Stomach (tissue), 9 donors: ENCODE measurements around the gene PDLIM5. TPM values are rescaled to one million over a fixed set of nuclear protein-coding genes. Genes with fewer than 3 reads are reported as not detected.
A peak's percentile ranks its signal among the peaks of the same experiment; 100 is the strongest.

ENCODE experiments used
- DNase-seq, 2 donors: peaks; one replicate each; pipeline versions ENCODE4 v3.0.0 to v3.0.0-alpha.2; 2013 to 2019
- H3K27ac ChIP-seq, 5 donors: fragments of 200-600 bp in 4 of 5; sonication (generic) in 4 of 5; one replicate each; pipeline ENCODE4 v1.5.1; 2013 to 2019; ENCODE audit warnings: mild to moderate bottlenecking in 1 of 5, moderate library complexity in 1 of 5
- H3K27me3 ChIP-seq, 3 donors: fragments of 200-600 bp; sonication (generic); one replicate each; pipeline ENCODE4 v1.5.1; 2017 to 2019; ENCODE audit warnings: mixed run types in 1 of 3
- H3K36me3 ChIP-seq, 4 donors: fragments of 200-600 bp; sonication (generic); 1 replicate in 3 of 4; 2 replicates in 1 of 4; pipeline ENCODE4 v1.5.1; 2016 to 2019
- H3K4me1 ChIP-seq, 4 donors: fragments of 200-600 bp; sonication (generic); one replicate each; pipeline ENCODE4 v1.5.1; 2016 to 2019
- H3K4me3 ChIP-seq, 4 donors: fragments of 200-600 bp; sonication (generic) in 3 of 4; one replicate each; pipeline ENCODE4 v1.5.1; 2016 to 2019; ENCODE audit warnings: mild to moderate bottlenecking in 1 of 4
- H3K9me3 ChIP-seq, 4 donors: fragments of 200-600 bp; sonication (generic); one replicate each; pipeline ENCODE4 v1.5.1; 2016 to 2019
- EP300 ChIP-seq: sonication (generic); formaldehyde crosslinking; IDR thresholded peaks from one replicate; pipeline ENCODE4 v1.6.1; 2017; ENCODE audit warnings: antibody characterized with exemption
- POLR2A ChIP-seq, 4 donors: fragments of 450-650 bp; IDR thresholded peaks; one replicate each; pipeline ENCODE4 v1.6.1; 2016; ENCODE audit warnings: antibody characterized with exemption in 4 of 4, control low read depth in 2 of 4, mild to moderate bottlenecking in 1 of 4, moderate library complexity in 1 of 4
- POLR2AphosphoS5 ChIP-seq, 3 donors: sonication (generic); formaldehyde crosslinking; IDR thresholded peaks; one replicate each; pipeline ENCODE4 v1.6.1; 2016; ENCODE audit warnings: antibody characterized with exemption in 3 of 3
- WGBS, 5 donors: extraction: QIAGEN DNeasy Blood & Tissue Kit in 3 of 5; methylation state at CpG; one replicate each; pipeline versions ENCODE4 v1.1.5 to v1.1.7; 2013 to 2018; 5-methylcytosine and 5-hydroxymethylcytosine counted together
- intact Hi-C: fragments of 100-400 bp; cut with DNase I; formaldehyde crosslinking; loops from one replicate; pipeline ENCODE4 v1.15.1; 2023; ENCODE audit warnings: low total_unique reads
- polyA plus RNA-seq, 3 donors: library from polyadenylated mRNA; stranded (reverse); fragments of 200-250 nt; gene quantifications; one replicate each; pipeline ENCODE4 v1.2.3, GENCODE V29; 2013
- total RNA-seq, 5 donors: library from RNA; depleted of rRNA; stranded (reverse); fragments of >200 nt; gene quantifications; one replicate each; pipeline versions ENCODE4 v1.1.0 to v1.2.3, GENCODE V29; 2014 to 2016
- TF ChIP-seq, protein P1 (sequence below), 7 experiments: fragments of 450-650 bp in 4 of 7; fragments of 200-600 bp in 3 of 7; sonication (generic) in 3 of 7; IDR thresholded peaks; one replicate each; pipeline ENCODE4 v1.5.1; 2016 to 2019; ENCODE audit warnings: antibody characterized with exemption in 7 of 7, control low read depth in 2 of 7, mild to moderate bottlenecking in 1 of 7
- donor health status: healthy with polysubstance abuse.
- donor health status: Bipolar disorder and iron deficiency.
- donor health status: healthy.

The PDLIM5 gene
- total and polyA plus RNA-seq, 8 donors: 23.7 to 311 (median 40.3) TPM

- Histone ChIP-seq H3K9me3 (no peaks in the 10 kb centered on the region), H3K4me3 (no peak overlapping the region), H3K4me1 (peaks cover 6 to 49% (median 27%) of the 10 kb centered on the region in 4 donors), H3K36me3 (no peaks in the 10 kb centered on the region), H3K27ac (peak overlapping the region in 1 of 5 donors; percentile 54), H3K27me3 (no peaks in the 10 kb centered on the region)
- no peak for DNase-seq
- WGBS, 5 donors: 69 to 87% (median 81%) methylated on average over 5 of the region's 5 CpGs
- intact Hi-C loops: no loop called here
- TF ChIP-seq POLR2AphosphoS5 (IDR thresholded peaks at IDR 0.05): no peak
- TF ChIP-seq, protein P1, sequence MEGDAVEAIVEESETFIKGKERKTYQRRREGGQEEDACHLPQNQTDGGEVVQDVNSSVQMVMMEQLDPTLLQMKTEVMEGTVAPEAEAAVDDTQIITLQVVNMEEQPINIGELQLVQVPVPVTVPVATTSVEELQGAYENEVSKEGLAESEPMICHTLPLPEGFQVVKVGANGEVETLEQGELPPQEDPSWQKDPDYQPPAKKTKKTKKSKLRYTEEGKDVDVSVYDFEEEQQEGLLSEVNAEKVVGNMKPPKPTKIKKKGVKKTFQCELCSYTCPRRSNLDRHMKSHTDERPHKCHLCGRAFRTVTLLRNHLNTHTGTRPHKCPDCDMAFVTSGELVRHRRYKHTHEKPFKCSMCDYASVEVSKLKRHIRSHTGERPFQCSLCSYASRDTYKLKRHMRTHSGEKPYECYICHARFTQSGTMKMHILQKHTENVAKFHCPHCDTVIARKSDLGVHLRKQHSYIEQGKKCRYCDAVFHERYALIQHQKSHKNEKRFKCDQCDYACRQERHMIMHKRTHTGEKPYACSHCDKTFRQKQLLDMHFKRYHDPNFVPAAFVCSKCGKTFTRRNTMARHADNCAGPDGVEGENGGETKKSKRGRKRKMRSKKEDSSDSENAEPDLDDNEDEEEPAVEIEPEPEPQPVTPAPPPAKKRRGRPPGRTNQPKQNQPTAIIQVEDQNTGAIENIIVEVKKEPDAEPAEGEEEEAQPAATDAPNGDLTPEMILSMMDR (IDR thresholded peaks at IDR 0.05): no peak
- TF ChIP-seq EP300: no peak
- TF ChIP-seq POLR2A (IDR thresholded peaks at IDR 0.05): no peak
Observed at GRCh38 chr4:94561249-94562024, 109.7 kb downstream of the PDLIM5 start.

DNA sequence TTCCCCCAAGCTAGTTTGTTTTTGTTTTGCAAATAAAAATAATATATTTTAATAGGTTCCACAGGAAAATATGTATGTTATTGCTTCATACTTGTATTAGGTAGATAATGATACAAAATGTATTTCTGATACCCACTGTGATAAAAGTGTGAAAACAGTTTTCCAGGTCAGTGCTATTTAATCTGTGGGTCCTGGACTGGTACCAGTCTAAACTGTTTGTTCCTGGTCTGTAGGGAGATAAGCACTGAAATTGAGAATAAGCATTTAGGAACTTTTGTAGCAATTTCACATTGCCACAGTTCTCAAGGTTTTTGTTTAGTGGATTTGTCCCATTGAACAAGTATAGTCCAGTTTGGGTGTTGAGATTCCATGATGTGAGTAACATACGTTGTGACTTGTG is 110.5 kb downstream of the PDLIM5 start:
- Histone ChIP-seq H3K27me3 (no peaks in the 10 kb centered on the region), H3K4me1 (peaks cover 6 to 49% (median 28%) of the 10 kb centered on the region in 4 donors), H3K36me3 (no peaks in the 10 kb centered on the region), H3K4me3 (no peak overlapping the region), H3K27ac (peak overlapping the region in 1 of 5 donors; percentile 54), H3K9me3 (no peaks in the 10 kb centered on the region)
- no peak for DNase-seq
- 39 to 62% (median 47%) methylated on average over 1 of the region's 1 CpG for WGBS, 5 donors
- intact Hi-C loops: no loop called here
- no peak for TF ChIP-seq POLR2A (IDR thresholded peaks at IDR 0.05)
- TF ChIP-seq EP300: no peak
- no peak for TF ChIP-seq POLR2AphosphoS5 (IDR thresholded peaks at IDR 0.05)
- TF ChIP-seq, protein P1 (IDR thresholded peaks at IDR 0.05): no peak

DNA sequence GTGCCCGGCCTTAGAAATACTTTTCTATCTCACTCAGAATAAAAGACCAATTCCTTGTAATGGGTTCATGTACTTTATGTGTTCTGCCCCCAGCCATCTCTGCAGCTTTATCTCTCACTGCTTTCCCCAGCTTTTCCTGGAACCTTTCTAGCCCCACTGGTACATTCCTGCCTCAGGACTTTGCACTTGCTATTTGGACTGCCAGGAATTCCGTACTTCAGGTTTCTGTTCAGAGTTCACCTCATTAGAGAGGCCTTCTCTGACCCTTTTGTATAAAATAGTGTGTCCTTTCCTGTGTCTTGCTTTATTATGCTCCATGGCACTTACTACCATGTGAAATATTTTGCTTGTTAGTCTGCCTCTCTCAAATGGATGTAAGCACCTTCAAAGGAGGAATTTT is 112.5 kb downstream of the PDLIM5 start:
- WGBS, 5 donors: 75 to 88% (median 86%) methylated on average over 2 of the region's 2 CpGs
- TF ChIP-seq POLR2A (IDR thresholded peaks at IDR 0.05) (no peak), EP300 (no peak), POLR2AphosphoS5 (IDR thresholded peaks at IDR 0.05) (no peak)
- TF ChIP-seq, protein P1 (IDR thresholded peaks at IDR 0.05): no peak
- intact Hi-C loops: no loop called here
- H3K27me3 ChIP-seq: no peaks in the 10 kb centered on the region
- H3K4me1 ChIP-seq: peaks cover 13 to 56% (median 34%) of the 10 kb centered on the region in 4 donors
- H3K36me3 ChIP-seq: no peaks in the 10 kb centered on the region
- DNase-seq: no peak
- peak overlapping the region in 1 of 5 donors; percentile 42 for H3K27ac ChIP-seq
- H3K9me3 ChIP-seq: no peaks in the 10 kb centered on the region
- no peak overlapping the region for H3K4me3 ChIP-seq

- no peaks in the 10 kb centered on the region for H3K27me3 ChIP-seq
- no peaks in the 10 kb centered on the region for H3K36me3 ChIP-seq
- peaks cover 13 to 40% (median 23%) of the 10 kb centered on the region in 4 donors for H3K4me1 ChIP-seq
- H3K4me3 ChIP-seq: no peak overlapping the region
- WGBS, 5 donors: 66 to 78% (median 67%) methylated on average over 4 of the region's 4 CpGs
- intact Hi-C loops: no loop called here
- DNase-seq: no peak
- TF ChIP-seq, protein P1 (IDR thresholded peaks at IDR 0.05): no peak
- TF ChIP-seq POLR2AphosphoS5 (IDR thresholded peaks at IDR 0.05) (no peak), EP300 (no peak), POLR2A (IDR thresholded peaks at IDR 0.05) (no peak)
- H3K9me3 ChIP-seq: no peaks in the 10 kb centered on the region
- no peak overlapping the region for H3K27ac ChIP-seq
Observed at GRCh38 chr4:94566420-94566819, 114.7 kb downstream of the PDLIM5 start.
